COR-L47 (cell line): ENCODE measurements around the gene CARS2.
A peak's percentile ranks its signal among the peaks of the same experiment; 100 is the strongest.
"Not testable (repeated sequence)": the region's sequence is repeated elsewhere in the genome, so short reads cannot be mapped to it uniquely, and the experiment has no call there.

Source experiments
- DNase-seq: peaks from one replicate; lab custom pipeline; 2025; lab: John Stamatoyannopoulos, UW

CARS2 gene

GRCh38 chr13:110705826-110706569 is at the start of gene CARS2:
CARS2 (minus strand) TSS chr13:110706116; CDS start chr13:110706093, 23 bp downstream.
- peak; percentile 100 for DNase-seq

- no peak for DNase-seq
Observed at GRCh38 chr13:110748271-110748670, 42.4 kb upstream of the CARS2 start.

GRCh38 chr13:110746438-110746837 is 40.5 kb upstream of the CARS2 start:
- DNase-seq = no peak

GRCh38 chr13:110743687-110744086 is 37.8 kb upstream of the CARS2 start:
- no peak for DNase-seq

- no peak for DNase-seq
Observed at GRCh38 chr13:110737555-110737954, 31.6 kb upstream of the CARS2 start.

- no peak for DNase-seq
Observed at GRCh38 chr13:110734561-110734960, 28.6 kb upstream of the CARS2 start.

GRCh38 chr13:110731072-110731471 is 25.2 kb upstream of the CARS2 start:
- no peak for DNase-seq

GRCh38 chr13:110726726-110727125 is 20.8 kb upstream of the CARS2 start:
- DNase-seq = no peak

- not testable (repeated sequence) for DNase-seq
Observed at GRCh38 chr13:110726153-110726552, 20.2 kb upstream of the CARS2 start.

GRCh38 chr13:110723598-110723997 is 17.7 kb upstream of the CARS2 start:
- no peak for DNase-seq

- DNase-seq = no peak
Observed at GRCh38 chr13:110722971-110723370, 17.1 kb upstream of the CARS2 start.

GRCh38 chr13:110719036-110719710 is 13.3 kb upstream of the CARS2 start:
- no peak for DNase-seq

- no peak for DNase-seq
Observed at GRCh38 chr13:110716247-110716515, 10.3 kb upstream of the CARS2 start.

GRCh38 chr13:110715395-110716246 is 9.7 kb upstream of the CARS2 start:
- DNase-seq = peak; percentile 100

GRCh38 chr13:110714797-110715394 is 9.0 kb upstream of the CARS2 start:
- peak; percentile 79 for DNase-seq

- DNase-seq = peak; percentile 62
Observed at GRCh38 chr13:110713981-110714796, 8.3 kb upstream of the CARS2 start.

GRCh38 chr13:110713642-110713952 is 7.7 kb upstream of the CARS2 start, which contains the start of gene ING1:
ING1 (plus strand) TSS chr13:110713700; CDS start chr13:110714150, 450 bp downstream.
- DNase-seq = no peak

GRCh38 chr13:110712849-110713641 is 7.1 kb upstream of the CARS2 start:
- peak; percentile 100 for DNase-seq

GRCh38 chr13:110712081-110712848 is 6.3 kb upstream of the CARS2 start:
- DNase-seq = peak; percentile 94
